HepG2 (cell line): ENCODE results near the gene HPCAL1. TPM values are rescaled to one million over a fixed set of nuclear protein-coding genes. Genes with fewer than 3 reads are reported as not detected.

Experiments
- ARID4A ChIP-seq: sonication (generic); formaldehyde crosslinking; IDR thresholded peaks from 2 replicates; pipeline ENCODE4 v1.5.0; 2020; ENCODE audit warnings: mild to moderate bottlenecking, missing genetic modification reagents, borderline replicate concordance
- BRF2 ChIP-seq: sonication (generic); formaldehyde crosslinking; IDR thresholded peaks from 2 replicates; pipeline ENCODE4 v1.8.1; 2022; ENCODE audit warnings: mild to moderate bottlenecking, missing genetic modification reagents
- CREB1 ChIP-seq, 2 experiments: fragments of 450-650 bp in 1 of 2; IDR thresholded peaks; 2 replicates each; pipeline ENCODE4 v1.6.1; 2016 to 2017; ENCODE audit warnings: control low read depth in 1 of 2, mild to moderate bottlenecking in 1 of 2, missing compliant biosample characterization in 1 of 2, missing genetic modification characterization in 1 of 2
- DPF2 ChIP-seq: sonication (generic); formaldehyde crosslinking; IDR thresholded peaks from 2 replicates; pipeline ENCODE4 v1.4.0; 2020; ENCODE audit warnings: mild to moderate bottlenecking, low read depth, missing genetic modification reagents, borderline replicate concordance
- E2F2 ChIP-seq: sonication (generic); formaldehyde crosslinking; IDR thresholded peaks from 2 replicates; pipeline ENCODE4 v1.4.0; 2020; ENCODE audit warnings: missing genetic modification reagents, borderline replicate concordance
- FOXC1 ChIP-seq: sonication (generic); formaldehyde crosslinking; IDR thresholded peaks from 2 replicates; pipeline ENCODE4 v1.8.0; 2022; ENCODE audit warnings: mild to moderate bottlenecking, missing genetic modification reagents, borderline replicate concordance
- GFI1 ChIP-seq: sonication (generic); formaldehyde crosslinking; IDR thresholded peaks from 2 replicates; pipeline ENCODE4 v1.5.0; 2020; ENCODE audit warnings: missing genetic modification reagents, mild to moderate bottlenecking, borderline replicate concordance
- GMEB1 ChIP-seq: sonication (generic); formaldehyde crosslinking; IDR thresholded peaks from 2 replicates; pipeline ENCODE4 v1.5.1; 2020; ENCODE audit warnings: missing genetic modification reagents, mild to moderate bottlenecking, borderline replicate concordance
- GTF2F1 ChIP-seq: fragments of 150-350 bp; IDR thresholded peaks from 2 replicates; pipeline ENCODE4 v1.6.1; 2014; ENCODE audit warnings: low read length
- JARID2 ChIP-seq: sonication (generic); formaldehyde crosslinking; IDR thresholded peaks from 2 replicates; pipeline ENCODE4 v1.8.1; 2023; ENCODE audit warnings: missing genetic modification reagents, inconsistent platforms; ENCODE audit not compliant: insufficient replicate concordance
- KDM5B ChIP-seq: sonication (generic); formaldehyde crosslinking; IDR thresholded peaks from 2 replicates; pipeline ENCODE4 v1.4.0; 2020; ENCODE audit warnings: missing genetic modification reagents, mild to moderate bottlenecking, borderline replicate concordance
- NFE2L2 ChIP-seq: fragments of 150-350 bp; IDR thresholded peaks from 2 replicates; pipeline ENCODE4 v1.6.1; 2014; ENCODE audit warnings: low read length
- NKX3-1 ChIP-seq: sonication (generic); formaldehyde crosslinking; IDR thresholded peaks from 2 replicates; pipeline ENCODE4 v1.5.0; 2020; ENCODE audit warnings: missing genetic modification reagents
- POLR2AphosphoS5 ChIP-seq: IDR thresholded peaks from 2 replicates; pipeline ENCODE4 v1.6.1; 2012; ENCODE audit warnings: low read depth, low read length
- RFXAP ChIP-seq: sonication (generic); formaldehyde crosslinking; IDR thresholded peaks from 2 replicates; pipeline ENCODE4 v1.4.0; 2020; ENCODE audit warnings: missing genetic modification reagents, borderline replicate concordance
- TCF7L2 ChIP-seq: IDR thresholded peaks from 2 replicates; pipeline ENCODE4 v1.6.1; 2011; ENCODE audit warnings: mild to moderate bottlenecking, low read depth, low read length, moderate library complexity
- ZBTB1 ChIP-seq: sonication (generic); formaldehyde crosslinking; IDR thresholded peaks from 2 replicates; pipeline ENCODE4 v1.4.0; 2020; ENCODE audit warnings: missing genetic modification reagents, borderline replicate concordance
- ZFP90 ChIP-seq: sonication (generic); formaldehyde crosslinking; IDR thresholded peaks from 2 replicates; pipeline ENCODE4 v1.8.0; 2022; ENCODE audit warnings: missing genetic modification reagents, mild to moderate bottlenecking, inconsistent platforms, borderline replicate concordance
- ZNF317 ChIP-seq: sonication (generic); formaldehyde crosslinking; IDR thresholded peaks from 2 replicates; pipeline ENCODE4 v1.5.0; 2020; ENCODE audit warnings: mild to moderate bottlenecking, missing genetic modification reagents
- ZNF329 ChIP-seq: sonication (generic); formaldehyde crosslinking; IDR thresholded peaks from 2 replicates; pipeline ENCODE4 v1.9.0; 2021; ENCODE audit warnings: low read depth, mild to moderate bottlenecking, missing genetic modification reagents
- ZNF569 ChIP-seq: sonication (generic); formaldehyde crosslinking; IDR thresholded peaks from 2 replicates; pipeline ENCODE4 v1.5.0; 2020; ENCODE audit warnings: mild to moderate bottlenecking, missing genetic modification reagents, moderate library complexity, borderline replicate concordance
- ZNF605 ChIP-seq: sonication (generic); formaldehyde crosslinking; IDR thresholded peaks from 2 replicates; pipeline ENCODE4 v1.8.0; 2022; ENCODE audit warnings: mild to moderate bottlenecking, missing genetic modification reagents
- polyA plus RNA-seq, 8 experiments: library from polyadenylated mRNA; depleted of rRNA in 3 of 8; stranded (reverse) in 7 of 8; unstranded in 1 of 8; fragments of >200 nt; fragmentation: Illumina TruSeq in 4 of 8; extraction: Trizol in 4 of 8; gene quantifications; 2 replicates each; pipeline versions ENCODE4 v1.2.1 to v1.2.3, GENCODE V29; 2011 to 2016; ENCODE audit warnings: low read depth in 4 of 8, missing spikeins in 1 of 8, mixed read lengths in 1 of 8; ENCODE audit not compliant: insufficient read depth in 1 of 8
- total RNA-seq, 5 experiments: library from RNA; depleted of rRNA; stranded (reverse); fragments of >200 nt; fragmentation: Illumina TruSeq; extraction: Trizol; gene quantifications; 2 replicates each; pipeline ENCODE4 v1.2.3, GENCODE V29; 2016; ENCODE audit warnings: low read depth in 1 of 5

Gene HPCAL1
- total and polyA plus RNA-seq, 2 of the 13 experiments (the other 11 are each of a cell fraction or from before 2014, with no cell fraction given): 29.5 to 29.9 TPM

- TF ChIP-seq ARID4A (CRISPR knock-in tag): peak; percentile 25
- 0 out of 2 replicates have a peak, but pooled peaks have one; percentile 45 for TF ChIP-seq KDM5B (CRISPR knock-in tag)
- TF ChIP-seq ZFP90: peak; percentile 71; the same call in 1 of the 2 replicates
- TF ChIP-seq FOXC1 (CRISPR knock-in tag): 0 out of 2 replicates have a peak, but pooled peaks have one; percentile 41
- TF ChIP-seq ZNF317 (CRISPR knock-in tag): no peak
- no peak for TF ChIP-seq GMEB1 (CRISPR knock-in tag)
- TF ChIP-seq E2F2 (CRISPR knock-in tag): no peak
- no peak for TF ChIP-seq BRF2 (CRISPR knock-in tag)
- TF ChIP-seq NKX3-1 (CRISPR knock-in tag): 0 out of 2 replicates have a peak, but pooled peaks have one; percentile 24
- TF ChIP-seq POLR2AphosphoS5: no peak
- no peak for TF ChIP-seq JARID2 (CRISPR knock-in tag)
- no peak for TF ChIP-seq GTF2F1
- TF ChIP-seq GFI1 (CRISPR knock-in tag): no peak
- TF ChIP-seq CREB1 (IDR thresholded peaks at IDR 0.05): no peak
- no peak for TF ChIP-seq CREB1 (CRISPR knock-in tag; IDR thresholded peaks at IDR 0.05)
- TF ChIP-seq ZBTB1: 0 out of 2 replicates have a peak, but pooled peaks have one; percentile 2
- TF ChIP-seq RFXAP (CRISPR knock-in tag): 0 out of 2 replicates have a peak, but pooled peaks have one; percentile 44
- no peak for TF ChIP-seq NFE2L2
- TF ChIP-seq DPF2: no peak
- no peak for TF ChIP-seq ZNF569 (CRISPR knock-in tag)
- TF ChIP-seq TCF7L2: no peak
- TF ChIP-seq ZNF605 (CRISPR knock-in tag): peak; percentile 42; the same call in 1 of the 2 replicates
- 0 out of 2 replicates have a peak, but pooled peaks have one; percentile 69 for TF ChIP-seq ZNF329 (CRISPR knock-in tag)
These were observed 23.5 kb downstream of the HPCAL1 start (continued) for GRCh38 chr2:10326151-10326616.
